Ishikawa (cell line): ENCODE results near the gene ZNF423.

Experiments used
- CEBPB ChIP-seq: IDR thresholded peaks from 2 replicates; pipeline ENCODE4 v1.6.1; 2012
- FOXM1 ChIP-seq: IDR thresholded peaks from 2 replicates; pipeline ENCODE4 v1.6.1; 2012; ENCODE audit warnings: low read depth, borderline replicate concordance
- TAF1 ChIP-seq: IDR thresholded peaks from 2 replicates; pipeline ENCODE4 v1.6.1; 2012; ENCODE audit warnings: low read depth, mild to moderate bottlenecking
- TEAD4 ChIP-seq: IDR thresholded peaks from 2 replicates; pipeline ENCODE4 v1.6.1; 2012

GRCh38 chr16:49498264-49498663 is 357.6 kb downstream of the ZNF423 start:
- TF ChIP-seq CEBPB (no peak), FOXM1 (no peak), TAF1 (no peak), TEAD4 (no peak)
